Umbilical cord (tissue), 2 donors: ENCODE measurements around the gene ZC3H4. TPM values are rescaled to one million over a fixed set of nuclear protein-coding genes. Genes with fewer than 3 reads are reported as not detected.

ENCODE experiments used
- DNase-seq: peaks from one replicate; pipeline ENCODE4 v3.0.0-alpha.2; 2015; ENCODE audit warnings: low spot score
- total RNA-seq: library from RNA; depleted of rRNA; stranded (reverse); fragments of >200 nt; gene quantifications from one replicate; pipeline ENCODE4 v1.2.3, GENCODE V29; 2014; ENCODE audit warnings: low replicate concordance; ENCODE audit not compliant: insufficient read depth

ZC3H4 gene
- total RNA-seq, 1 donor from 2014 or later: 9.4 TPM

GRCh38 chr19:47134545-47134944, 21.0 kb upstream of the ZC3H4 start:
- no peak for DNase-seq

- no peak for DNase-seq
These were observed 19.5 kb upstream of the ZC3H4 start for GRCh38 chr19:47133021-47133471.

- DNase-seq: no peak
These were observed 18.7 kb upstream of the ZC3H4 start for GRCh38 chr19:47132194-47132852.

- DNase-seq: peak; percentile 98
These were observed 17.1 kb upstream of the ZC3H4 start, which contains the start of gene SAE1 for GRCh38 chr19:47130589-47131227. Gene SAE1 (plus strand): TSS chr19:47130835. CDS start chr19:47130931, 96 bp downstream.

- no peak for DNase-seq
These were observed 16.6 kb upstream of the ZC3H4 start for GRCh38 chr19:47130120-47130588.

- no peak for DNase-seq
These were observed 16.0 kb upstream of the ZC3H4 start for GRCh38 chr19:47129579-47129978.

GRCh38 chr19:47125669-47125938, 12.0 kb upstream of the ZC3H4 start:
- DNase-seq: no peak

- peak; percentile 82 for DNase-seq
These were observed 11.5 kb upstream of the ZC3H4 start for GRCh38 chr19:47124937-47125668.

- DNase-seq: no peak
These were observed 9.8 kb upstream of the ZC3H4 start for GRCh38 chr19:47123406-47123805.

- peak; percentile 55 for DNase-seq
These were observed 9.1 kb upstream of the ZC3H4 start for GRCh38 chr19:47122359-47123335.

GRCh38 chr19:47120470-47121067, 7.0 kb upstream of the ZC3H4 start:
- no peak for DNase-seq

- no peak for DNase-seq
These were observed 475 bp upstream of the ZC3H4 start for GRCh38 chr19:47113850-47114651.

- DNase-seq: peak; percentile 94
These were observed 1.2 kb downstream of the ZC3H4 start for GRCh38 chr19:47112166-47112996.

- no peak for DNase-seq
These were observed 1.9 kb downstream of the ZC3H4 start for GRCh38 chr19:47111682-47112165.

GRCh38 chr19:47111006-47111621, 2.5 kb downstream of the ZC3H4 start:
- no peak for DNase-seq

GRCh38 chr19:47110521-47111005, 3.0 kb downstream of the ZC3H4 start:
- no peak for DNase-seq

- peak; percentile 68 for DNase-seq
These were observed 3.8 kb downstream of the ZC3H4 start for GRCh38 chr19:47109541-47110375.

GRCh38 chr19:47109177-47109540, 4.4 kb downstream of the ZC3H4 start:
- DNase-seq: no peak
